ENCODE measurements around the gene KRT16. TPM values are rescaled to one million over a fixed set of nuclear protein-coding genes. Genes with fewer than 3 reads are reported as not detected.
"Not testable (repeated sequence)": the region's sequence is repeated elsewhere in the genome, so short reads cannot be mapped to it uniquely, and the experiment has no call there.

Gene KRT16
- total RNA-seq, 1 donor from 2014 or later = 0.79 TPM

DNA sequence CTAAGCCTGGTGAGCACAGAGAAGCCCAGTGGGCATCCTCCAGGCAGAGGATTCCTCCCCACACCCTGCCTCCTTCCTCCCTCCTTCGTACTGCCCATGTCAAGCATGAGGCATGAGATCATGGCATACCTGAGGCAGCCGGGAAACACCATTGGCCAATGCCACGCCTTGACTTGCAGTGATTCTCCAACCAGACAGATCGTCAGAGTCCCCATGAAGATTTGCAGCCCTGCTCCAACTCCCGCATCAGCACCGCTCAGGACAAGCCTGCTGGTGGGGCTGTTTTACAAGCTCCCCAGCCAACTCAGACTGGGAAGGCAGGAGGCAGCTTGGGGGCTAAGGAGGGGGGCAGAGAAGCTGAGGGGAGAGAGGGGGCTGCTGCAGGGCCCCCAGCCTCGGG is 2.9 kb upstream of the KRT16 start:
- Histone ChIP-seq H3K9ac (ENCODE audit: low read length) (no peak overlapping the region), H3K36me3 (ENCODE audit: insufficient read depth, low read length) (no peaks in the 10 kb centered on the region), H3K4me3 (ENCODE audit: insufficient read depth, low read depth, low read length) (no peak overlapping the region), H3K4me1 (ENCODE audit: insufficient read depth, low read length) (peaks cover 5% of the 10 kb centered on the region), H3K27ac (ENCODE audit: low read depth, low read length) (no peak overlapping the region), H4K20me1 (ENCODE audit: insufficient read depth, low read length) (no peaks in the 10 kb centered on the region), H3K4me2 (ENCODE audit: low read length) (no peak overlapping the region), H2AFZ (ENCODE audit: low read depth, low read length) (no peak overlapping the region), H3K27me3 (ENCODE audit: insufficient read depth, low read length) (peaks cover 2% of the 10 kb centered on the region), H3K9me3 (ENCODE audit: insufficient read depth, low read depth, low read length) (no peaks in the 10 kb centered on the region), H3K79me2 (ENCODE audit: insufficient read depth, low read length) (no peaks in the 10 kb centered on the region)
- peaks cover 16% of the 10 kb centered on the region for H3K27me3 Mint-ChIP-seq (ENCODE audit: low read depth, unreplicated experiment)
- H3K4me3 Mint-ChIP-seq (ENCODE audit: unreplicated experiment) = no peak overlapping the region
- DNase-seq (ENCODE audit: low read depth) = no peak
- peaks cover 2% of the 10 kb centered on the region for H3K36me3 Mint-ChIP-seq (ENCODE audit: low read depth, unreplicated experiment)
- FAIRE-seq = no peak
- no peak overlapping the region for H3K27ac Mint-ChIP-seq (ENCODE audit: unreplicated experiment)
- TF ChIP-seq, protein P1, sequence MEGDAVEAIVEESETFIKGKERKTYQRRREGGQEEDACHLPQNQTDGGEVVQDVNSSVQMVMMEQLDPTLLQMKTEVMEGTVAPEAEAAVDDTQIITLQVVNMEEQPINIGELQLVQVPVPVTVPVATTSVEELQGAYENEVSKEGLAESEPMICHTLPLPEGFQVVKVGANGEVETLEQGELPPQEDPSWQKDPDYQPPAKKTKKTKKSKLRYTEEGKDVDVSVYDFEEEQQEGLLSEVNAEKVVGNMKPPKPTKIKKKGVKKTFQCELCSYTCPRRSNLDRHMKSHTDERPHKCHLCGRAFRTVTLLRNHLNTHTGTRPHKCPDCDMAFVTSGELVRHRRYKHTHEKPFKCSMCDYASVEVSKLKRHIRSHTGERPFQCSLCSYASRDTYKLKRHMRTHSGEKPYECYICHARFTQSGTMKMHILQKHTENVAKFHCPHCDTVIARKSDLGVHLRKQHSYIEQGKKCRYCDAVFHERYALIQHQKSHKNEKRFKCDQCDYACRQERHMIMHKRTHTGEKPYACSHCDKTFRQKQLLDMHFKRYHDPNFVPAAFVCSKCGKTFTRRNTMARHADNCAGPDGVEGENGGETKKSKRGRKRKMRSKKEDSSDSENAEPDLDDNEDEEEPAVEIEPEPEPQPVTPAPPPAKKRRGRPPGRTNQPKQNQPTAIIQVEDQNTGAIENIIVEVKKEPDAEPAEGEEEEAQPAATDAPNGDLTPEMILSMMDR (IDR thresholded peaks at IDR 0.05; ENCODE audit: insufficient read depth, low read depth, low read length) = no peak
- no peak for TF ChIP-seq EZH2 (IDR thresholded peaks at IDR 0.05; ENCODE audit: insufficient read depth, low read length)
- peaks cover 4% of the 10 kb centered on the region for H3K4me1 Mint-ChIP-seq (ENCODE audit: low read depth, unreplicated experiment)
- H3K9me3 Mint-ChIP-seq (ENCODE audit: unreplicated experiment) = no peaks in the 10 kb centered on the region

DNA sequence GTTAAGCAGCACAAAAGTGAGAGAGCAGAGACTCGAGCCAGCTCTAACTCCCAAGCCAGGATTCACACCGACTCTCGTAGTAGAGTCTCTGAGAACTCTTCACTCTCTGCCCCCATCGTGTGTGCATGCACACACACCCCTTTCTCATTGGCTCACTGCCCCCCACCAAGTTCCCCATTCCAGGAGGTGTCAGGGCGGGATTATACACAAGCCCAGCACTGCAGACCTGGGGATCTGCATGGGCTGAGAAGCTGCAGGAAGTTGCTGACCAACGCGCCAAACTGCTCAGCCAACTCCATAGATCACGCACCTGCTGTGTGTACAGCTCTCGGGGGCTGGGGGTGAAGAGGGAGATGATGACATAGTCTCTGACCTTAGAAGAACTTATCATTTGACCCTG is 2.2 kb upstream of the KRT16 start:
- FAIRE-seq = not testable (repeated sequence)

DNA sequence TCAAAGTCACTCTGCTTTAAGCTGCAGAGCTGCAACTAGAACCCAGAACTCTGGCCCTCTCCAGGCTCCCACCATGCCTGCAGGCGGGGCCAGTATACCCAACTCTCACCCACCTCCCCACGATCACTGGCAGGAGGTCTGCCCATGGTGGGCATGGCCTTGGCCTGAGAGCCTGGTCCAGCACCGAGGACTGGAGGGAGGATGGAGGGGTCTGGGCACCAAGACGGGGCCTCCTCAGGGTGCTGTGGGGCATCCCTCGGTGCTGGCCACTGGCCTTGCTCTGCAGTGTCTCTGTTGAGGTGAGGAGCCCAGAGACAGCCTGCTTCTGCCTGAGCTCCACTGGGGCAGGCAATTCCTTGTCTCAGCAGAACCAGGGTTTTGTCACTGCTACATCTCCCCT is 1.5 kb upstream of the KRT16 start:
- Histone ChIP-seq H3K4me1 (ENCODE audit: insufficient read depth, low read length) (peaks cover 5% of the 10 kb centered on the region), H3K9me3 (ENCODE audit: insufficient read depth, low read depth, low read length) (no peaks in the 10 kb centered on the region), H3K27me3 (ENCODE audit: insufficient read depth, low read length) (peaks cover 4% of the 10 kb centered on the region), H3K4me3 (ENCODE audit: insufficient read depth, low read depth, low read length) (no peak overlapping the region), H3K27ac (ENCODE audit: low read depth, low read length) (no peak overlapping the region), H3K36me3 (ENCODE audit: insufficient read depth, low read length) (no peaks in the 10 kb centered on the region), H3K4me2 (ENCODE audit: low read length) (no peak overlapping the region), H2AFZ (ENCODE audit: low read depth, low read length) (no peak overlapping the region), H3K79me2 (ENCODE audit: insufficient read depth, low read length) (no peaks in the 10 kb centered on the region), H3K9ac (ENCODE audit: low read length) (no peak overlapping the region), H4K20me1 (ENCODE audit: insufficient read depth, low read length) (no peaks in the 10 kb centered on the region)
- Mint-ChIP-seq H3K9me3 (ENCODE audit: unreplicated experiment) (peaks cover 2% of the 10 kb centered on the region), H3K36me3 (ENCODE audit: low read depth, unreplicated experiment) (peaks cover 2% of the 10 kb centered on the region), H3K27me3 (ENCODE audit: low read depth, unreplicated experiment) (peaks cover 28% of the 10 kb centered on the region), H3K4me1 (ENCODE audit: low read depth, unreplicated experiment) (peaks cover 2% of the 10 kb centered on the region), H3K27ac (ENCODE audit: unreplicated experiment) (no peak overlapping the region), H3K4me3 (ENCODE audit: unreplicated experiment) (no peak overlapping the region)
- TF ChIP-seq, protein P1 (IDR thresholded peaks at IDR 0.05; ENCODE audit: insufficient read depth, low read depth, low read length) = no peak
- TF ChIP-seq EZH2 (IDR thresholded peaks at IDR 0.05; ENCODE audit: insufficient read depth, low read length) = no peak
- DNase-seq (ENCODE audit: low read depth) (no peak), FAIRE-seq (no peak)

More for the DNA sequence above, 2.2 kb upstream of the KRT16 start:
- H3K9me3 Mint-ChIP-seq (ENCODE audit: unreplicated experiment); H3K9me3 ChIP-seq (ENCODE audit: insufficient read depth, low read depth, low read length); H3K27me3 ChIP-seq (ENCODE audit: insufficient read depth, low read length); H3K4me2 ChIP-seq (ENCODE audit: low read length); H3K27ac Mint-ChIP-seq (ENCODE audit: unreplicated experiment); H3K9ac ChIP-seq (ENCODE audit: low read length); H4K20me1 ChIP-seq (ENCODE audit: insufficient read depth, low read length); H3K27ac ChIP-seq (ENCODE audit: low read depth, low read length); H3K4me1 ChIP-seq (ENCODE audit: insufficient read depth, low read length); H2AFZ ChIP-seq (ENCODE audit: low read depth, low read length); H3K79me2 ChIP-seq (ENCODE audit: insufficient read depth, low read length); DNase-seq (ENCODE audit: low read depth); H3K4me3 Mint-ChIP-seq (ENCODE audit: unreplicated experiment); H3K36me3 Mint-ChIP-seq (ENCODE audit: low read depth, unreplicated experiment); H3K36me3 ChIP-seq (ENCODE audit: insufficient read depth, low read length); H3K4me1 Mint-ChIP-seq (ENCODE audit: low read depth, unreplicated experiment); H3K4me3 ChIP-seq (ENCODE audit: insufficient read depth, low read depth, low read length): not testable (repeated sequence)
- peaks cover 22% of the 10 kb centered on the region for H3K27me3 Mint-ChIP-seq (ENCODE audit: low read depth, unreplicated experiment)
